HEK293 (cell line): ENCODE measurements around the gene ZNF469.
A peak's percentile ranks its signal among the peaks of the same experiment; 100 is the strongest.

Experiments used
- CTCF ChIA-PET: fragments of 350-600 bp; formaldehyde crosslinking; extraction: SDS; loops from one replicate; lab custom pipeline; 2021; ENCODE audit warnings: antibody characterized with exemption; lab: Yijun Ruan, JAX
- POLR2A ChIA-PET: fragments of 300-600 bp; formaldehyde crosslinking; extraction: SDS; loops from one replicate; lab custom pipeline; 2020; ENCODE audit warnings: antibody characterized with exemption, inconsistent platforms; lab: Yijun Ruan, JAX
- H3K27ac ChIP-seq: fragments of 200-500 bp; sonication (Bioruptor generic); 2 replicates; pipeline ENCODE4 v1.5.1; 2014; ENCODE audit warnings: low read depth, low read length, control low read depth, inconsistent platforms; ENCODE audit errors: extremely low read depth
- H3K36me3 ChIP-seq, 2 experiments: fragments of 200-500 bp in 1 of 2; sonication (Bioruptor generic) in 1 of 2; 1 replicate in 1 of 2; 2 replicates in 1 of 2; pipeline ENCODE4 v1.5.1; 2014 to 2017; ENCODE audit warnings: inconsistent platforms in 2 of 2, low read length in 2 of 2; ENCODE audit not compliant: control insufficient read depth in 2 of 2, insufficient read depth in 1 of 2
- H3K4me1 ChIP-seq: fragments of 200-500 bp; sonication (Bioruptor generic); 2 replicates; pipeline ENCODE4 v1.5.1; 2014; ENCODE audit warnings: mild to moderate bottlenecking, low read length, inconsistent platforms; ENCODE audit not compliant: control insufficient read depth, insufficient read depth
- H3K4me3 ChIP-seq: 2 replicates; pipeline ENCODE4 v1.5.1; 2011; ENCODE audit warnings: low read depth, mild to moderate bottlenecking, control low read depth, low read length, moderate library complexity
- H3K9me3 ChIP-seq: fragments of 200-500 bp; sonication (Bioruptor generic); 2 replicates; pipeline ENCODE4 v1.5.1; 2014; ENCODE audit warnings: low read depth, low read length, inconsistent platforms; ENCODE audit not compliant: control insufficient read depth, insufficient read depth
- ZEB2 ChIP-seq: fragments of 450-650 bp; formaldehyde crosslinking; IDR thresholded peaks from 2 replicates; pipeline ENCODE4 v1.5.1; 2016; ENCODE audit warnings: missing biosample characterization, missing genetic modification characterization
- ZNF114 ChIP-seq: fragments of 450-650 bp; formaldehyde crosslinking; IDR thresholded peaks from 2 replicates; pipeline ENCODE4 v1.5.0; 2017; ENCODE audit warnings: missing biosample characterization, missing genetic modification characterization
- ZNF138 ChIP-seq: fragments of 450-650 bp; formaldehyde crosslinking; IDR thresholded peaks from 2 replicates; pipeline ENCODE4 v1.5.1; 2016; ENCODE audit warnings: missing biosample characterization, missing genetic modification characterization, borderline replicate concordance
- ZNF211 ChIP-seq: fragments of 450-650 bp; formaldehyde crosslinking; IDR thresholded peaks from 2 replicates; pipeline ENCODE4 v1.5.1; 2016; ENCODE audit warnings: low read depth, missing biosample characterization, missing genetic modification characterization
- ZNF274 ChIP-seq, 2 experiments: fragments of 200-500 bp in 1 of 2; fragments of 450-650 bp in 1 of 2; sonication (Bioruptor generic) in 1 of 2; formaldehyde crosslinking in 1 of 2; IDR thresholded peaks; 2 replicates each; pipeline versions ENCODE4 v1.5.1 to v1.6.1; 2014 to 2016; ENCODE audit warnings: borderline replicate concordance in 1 of 2, inconsistent platforms in 1 of 2, low read length in 1 of 2, missing biosample characterization in 1 of 2, missing genetic modification characterization in 1 of 2
- ZNF514 ChIP-seq: fragments of 450-650 bp; formaldehyde crosslinking; IDR thresholded peaks from 2 replicates; pipeline ENCODE4 v1.5.1; 2016; ENCODE audit warnings: missing biosample characterization, missing genetic modification characterization
- ZNF558 ChIP-seq: fragments of 450-650 bp; formaldehyde crosslinking; IDR thresholded peaks from 2 replicates; pipeline ENCODE4 v1.5.1; 2016; ENCODE audit warnings: missing biosample characterization, missing genetic modification characterization
- ZNF610 ChIP-seq: fragments of 450-650 bp; formaldehyde crosslinking; IDR thresholded peaks from 2 replicates; pipeline ENCODE4 v1.5.1; 2016; ENCODE audit warnings: missing biosample characterization, missing genetic modification characterization, borderline replicate concordance
- ZNF664 ChIP-seq: fragments of 450-650 bp; formaldehyde crosslinking; IDR thresholded peaks from 2 replicates; pipeline ENCODE4 v1.5.1; 2016; ENCODE audit warnings: missing biosample characterization, missing genetic modification characterization
- ZNF747 ChIP-seq: fragments of 450-650 bp; formaldehyde crosslinking; IDR thresholded peaks from 2 replicates; pipeline ENCODE4 v1.5.1; 2016; ENCODE audit warnings: missing biosample characterization, missing genetic modification characterization
- ZNF791 ChIP-seq: fragments of 450-650 bp; formaldehyde crosslinking; IDR thresholded peaks from 2 replicates; pipeline ENCODE4 v1.5.1; 2016; ENCODE audit warnings: missing biosample characterization, missing genetic modification characterization
- ZNF792 ChIP-seq: fragments of 450-650 bp; formaldehyde crosslinking; IDR thresholded peaks from 2 replicates; pipeline ENCODE4 v1.5.1; 2016; ENCODE audit warnings: missing biosample characterization, missing genetic modification characterization
- ZSCAN16 ChIP-seq: fragments of 450-650 bp; formaldehyde crosslinking; IDR thresholded peaks from 2 replicates; pipeline ENCODE4 v1.5.1; 2016; ENCODE audit warnings: missing biosample characterization, missing genetic modification characterization
- TF ChIP-seq, protein P1 (sequence below): fragments of 450-650 bp; formaldehyde crosslinking; IDR thresholded peaks from 2 replicates; pipeline ENCODE4 v1.5.1; 2016; ENCODE audit warnings: missing biosample characterization, missing genetic modification characterization
- TF ChIP-seq, protein P2 (sequence below): fragments of 450-650 bp; formaldehyde crosslinking; IDR thresholded peaks from 2 replicates; pipeline ENCODE4 v1.5.1; 2016; ENCODE audit warnings: missing biosample characterization, missing genetic modification characterization
- TF ChIP-seq, protein P3 (sequence below): fragments of 450-650 bp; formaldehyde crosslinking; IDR thresholded peaks from 2 replicates; pipeline ENCODE4 v1.5.1; 2016; ENCODE audit warnings: missing biosample characterization, missing genetic modification characterization
- TF ChIP-seq, protein P4 (sequence below): fragments of 450-650 bp; formaldehyde crosslinking; IDR thresholded peaks from 2 replicates; pipeline ENCODE4 v1.5.1; 2016; ENCODE audit warnings: missing biosample characterization, missing genetic modification characterization
- TF ChIP-seq, protein P5 (sequence below): fragments of 450-650 bp; formaldehyde crosslinking; IDR thresholded peaks from 2 replicates; pipeline ENCODE4 v1.5.1; 2016; ENCODE audit warnings: missing biosample characterization, missing genetic modification characterization
- TF ChIP-seq, protein P6 (sequence below): fragments of 450-650 bp; formaldehyde crosslinking; IDR thresholded peaks from 2 replicates; pipeline ENCODE4 v1.5.1; 2016; ENCODE audit warnings: missing biosample characterization, missing genetic modification characterization, low read depth
- TF ChIP-seq, protein P7 (sequence below): IDR thresholded peaks from 2 replicates; pipeline ENCODE4 v1.6.1; 2011; ENCODE audit warnings: mild to moderate bottlenecking, low read depth, low read length, borderline replicate concordance

The ZNF469 gene

DNA sequence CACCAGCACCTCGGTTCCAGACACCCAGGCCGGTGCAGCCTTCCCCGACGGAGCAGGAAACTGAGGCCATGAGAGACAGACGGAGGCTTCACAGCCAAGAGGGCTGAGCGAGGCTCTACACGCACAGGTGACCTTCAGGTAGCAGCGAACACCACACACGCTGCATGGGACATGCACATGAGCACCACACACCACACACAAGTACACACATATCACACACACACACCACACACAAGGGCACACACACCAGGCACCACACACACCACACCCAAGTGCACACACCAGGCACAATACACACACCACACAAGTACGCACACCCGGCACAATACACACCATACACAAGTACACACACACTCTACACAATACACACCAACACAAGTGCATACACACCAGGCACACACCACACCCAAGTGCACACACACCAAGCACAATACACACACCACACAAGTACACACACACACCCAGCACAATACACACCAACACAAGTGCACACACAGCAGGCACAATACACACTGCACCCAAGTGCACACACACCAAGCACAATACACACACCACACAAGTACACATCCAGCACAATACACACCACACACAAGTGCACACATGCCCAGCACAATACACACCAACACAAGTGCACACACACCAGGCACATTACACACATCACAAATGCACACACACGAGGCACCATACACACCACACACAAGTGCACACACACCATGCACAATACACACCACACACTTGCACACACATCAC, 33.4 kb upstream of the ZNF469 start (continued):
- TF ChIP-seq, protein P1, sequence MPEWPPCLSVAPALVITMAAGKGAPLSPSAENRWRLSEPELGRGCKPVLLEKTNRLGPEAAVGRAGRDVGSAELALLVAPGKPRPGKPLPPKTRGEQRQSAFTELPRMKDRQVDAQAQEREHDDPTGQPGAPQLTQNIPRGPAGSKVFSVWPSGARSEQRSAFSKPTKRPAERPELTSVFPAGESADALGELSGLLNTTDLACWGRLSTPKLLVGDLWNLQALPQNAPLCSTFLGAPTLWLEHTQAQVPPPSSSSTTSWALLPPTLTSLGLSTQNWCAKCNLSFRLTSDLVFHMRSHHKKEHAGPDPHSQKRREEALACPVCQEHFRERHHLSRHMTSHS (tag by site-specific recombination) = peak; percentile 60; the same call in 1 of the 2 replicates
- TF ChIP-seq, protein P2, sequence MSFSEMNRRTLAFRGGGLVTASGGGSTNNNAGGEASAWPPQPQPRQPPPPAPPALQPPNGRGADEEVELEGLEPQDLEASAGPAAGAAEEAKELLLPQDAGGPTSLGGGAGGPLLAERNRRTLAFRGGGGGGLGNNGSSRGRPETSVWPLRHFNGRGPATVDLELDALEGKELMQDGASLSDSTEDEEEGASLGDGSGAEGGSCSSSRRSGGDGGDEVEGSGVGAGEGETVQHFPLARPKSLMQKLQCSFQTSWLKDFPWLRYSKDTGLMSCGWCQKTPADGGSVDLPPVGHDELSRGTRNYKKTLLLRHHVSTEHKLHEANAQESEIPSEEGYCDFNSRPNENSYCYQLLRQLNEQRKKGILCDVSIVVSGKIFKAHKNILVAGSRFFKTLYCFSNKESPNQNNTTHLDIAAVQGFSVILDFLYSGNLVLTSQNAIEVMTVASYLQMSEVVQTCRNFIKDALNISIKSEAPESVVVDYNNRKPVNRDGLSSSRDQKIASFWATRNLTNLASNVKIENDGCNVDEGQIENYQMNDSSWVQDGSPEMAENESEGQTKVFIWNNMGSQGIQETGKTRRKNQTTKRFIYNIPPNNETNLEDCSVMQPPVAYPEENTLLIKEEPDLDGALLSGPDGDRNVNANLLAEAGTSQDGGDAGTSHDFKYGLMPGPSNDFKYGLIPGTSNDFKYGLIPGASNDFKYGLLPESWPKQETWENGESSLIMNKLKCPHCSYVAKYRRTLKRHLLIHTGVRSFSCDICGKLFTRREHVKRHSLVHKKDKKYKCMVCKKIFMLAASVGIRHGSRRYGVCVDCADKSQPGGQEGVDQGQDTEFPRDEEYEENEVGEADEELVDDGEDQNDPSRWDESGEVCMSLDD = no peak
- TF ChIP-seq, protein P3, sequence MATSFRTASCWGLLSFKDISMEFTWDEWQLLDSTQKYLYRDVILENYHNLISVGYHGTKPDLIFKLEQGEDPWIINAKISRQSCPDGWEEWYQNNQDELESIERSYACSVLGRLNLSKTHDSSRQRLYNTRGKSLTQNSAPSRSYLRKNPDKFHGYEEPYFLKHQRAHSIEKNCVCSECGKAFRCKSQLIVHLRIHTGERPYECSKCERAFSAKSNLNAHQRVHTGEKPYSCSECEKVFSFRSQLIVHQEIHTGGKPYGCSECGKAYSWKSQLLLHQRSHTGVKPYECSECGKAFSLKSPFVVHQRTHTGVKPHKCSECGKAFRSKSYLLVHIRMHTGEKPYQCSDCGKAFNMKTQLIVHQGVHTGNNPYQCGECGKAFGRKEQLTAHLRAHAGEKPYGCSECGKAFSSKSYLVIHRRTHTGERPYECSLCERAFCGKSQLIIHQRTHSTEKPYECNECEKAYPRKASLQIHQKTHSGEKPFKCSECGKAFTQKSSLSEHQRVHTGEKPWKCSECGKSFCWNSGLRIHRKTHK (tag by site-specific recombination) = no peak
- TF ChIP-seq, protein P4, sequence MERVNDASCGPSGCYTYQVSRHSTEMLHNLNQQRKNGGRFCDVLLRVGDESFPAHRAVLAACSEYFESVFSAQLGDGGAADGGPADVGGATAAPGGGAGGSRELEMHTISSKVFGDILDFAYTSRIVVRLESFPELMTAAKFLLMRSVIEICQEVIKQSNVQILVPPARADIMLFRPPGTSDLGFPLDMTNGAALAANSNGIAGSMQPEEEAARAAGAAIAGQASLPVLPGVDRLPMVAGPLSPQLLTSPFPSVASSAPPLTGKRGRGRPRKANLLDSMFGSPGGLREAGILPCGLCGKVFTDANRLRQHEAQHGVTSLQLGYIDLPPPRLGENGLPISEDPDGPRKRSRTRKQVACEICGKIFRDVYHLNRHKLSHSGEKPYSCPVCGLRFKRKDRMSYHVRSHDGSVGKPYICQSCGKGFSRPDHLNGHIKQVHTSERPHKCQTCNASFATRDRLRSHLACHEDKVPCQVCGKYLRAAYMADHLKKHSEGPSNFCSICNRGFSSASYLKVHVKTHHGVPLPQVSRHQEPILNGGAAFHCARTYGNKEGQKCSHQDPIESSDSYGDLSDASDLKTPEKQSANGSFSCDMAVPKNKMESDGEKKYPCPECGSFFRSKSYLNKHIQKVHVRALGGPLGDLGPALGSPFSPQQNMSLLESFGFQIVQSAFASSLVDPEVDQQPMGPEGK (tag by site-specific recombination) = no peak
- no peak for TF ChIP-seq ZNF610 (tag by site-specific recombination)
- TF ChIP-seq, protein P5, sequence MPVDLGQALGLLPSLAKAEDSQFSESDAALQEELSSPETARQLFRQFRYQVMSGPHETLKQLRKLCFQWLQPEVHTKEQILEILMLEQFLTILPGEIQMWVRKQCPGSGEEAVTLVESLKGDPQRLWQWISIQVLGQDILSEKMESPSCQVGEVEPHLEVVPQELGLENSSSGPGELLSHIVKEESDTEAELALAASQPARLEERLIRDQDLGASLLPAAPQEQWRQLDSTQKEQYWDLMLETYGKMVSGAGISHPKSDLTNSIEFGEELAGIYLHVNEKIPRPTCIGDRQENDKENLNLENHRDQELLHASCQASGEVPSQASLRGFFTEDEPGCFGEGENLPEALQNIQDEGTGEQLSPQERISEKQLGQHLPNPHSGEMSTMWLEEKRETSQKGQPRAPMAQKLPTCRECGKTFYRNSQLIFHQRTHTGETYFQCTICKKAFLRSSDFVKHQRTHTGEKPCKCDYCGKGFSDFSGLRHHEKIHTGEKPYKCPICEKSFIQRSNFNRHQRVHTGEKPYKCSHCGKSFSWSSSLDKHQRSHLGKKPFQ (tag by site-specific recombination) = peak; percentile 97

DNA sequence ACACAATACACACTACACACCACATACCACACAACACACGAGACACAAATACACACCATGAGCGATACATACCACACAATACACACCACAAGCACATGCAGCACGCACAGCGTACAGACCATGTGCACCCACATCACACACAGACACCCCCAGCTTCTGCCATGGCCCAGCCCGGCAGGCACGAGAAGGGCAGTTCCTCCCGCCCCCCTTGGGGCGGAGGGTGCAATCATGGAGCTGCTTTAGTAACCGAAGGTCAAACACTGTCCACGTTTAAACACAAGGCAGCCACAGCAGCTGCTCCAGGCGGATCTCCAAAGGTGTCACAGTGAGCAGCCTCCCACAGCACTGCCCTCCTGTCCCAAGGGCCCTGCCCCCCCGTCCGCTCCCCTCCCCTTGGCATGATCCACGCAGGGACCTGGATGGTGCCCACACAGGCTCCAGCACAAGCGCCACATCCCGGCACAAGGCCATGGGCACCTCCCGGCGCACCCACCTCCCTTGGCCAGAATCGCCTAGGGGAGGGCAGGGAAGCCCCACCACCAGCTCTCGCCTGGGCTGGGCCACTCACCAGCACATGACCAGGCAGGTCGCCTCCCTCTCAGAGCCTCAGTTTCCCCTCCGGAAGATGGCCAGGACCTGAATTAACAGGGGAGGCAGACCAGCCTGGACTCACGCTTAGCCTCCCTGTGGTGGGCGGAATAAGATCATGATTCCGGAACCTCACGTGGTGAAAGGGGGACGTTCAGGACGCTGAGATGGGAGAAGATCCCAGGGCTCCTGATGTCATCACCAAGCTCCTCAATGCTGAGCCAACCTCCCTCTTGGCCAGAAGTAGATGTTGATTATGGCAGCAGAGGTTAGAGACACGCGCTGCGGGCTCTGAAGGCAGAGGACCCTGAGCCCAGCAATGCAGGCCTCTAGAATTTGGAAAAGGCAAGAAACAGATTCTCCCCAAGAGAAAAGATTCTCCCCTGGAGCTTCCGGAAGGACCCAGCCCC, 32.6 kb upstream of the ZNF469 start:
- Histone ChIP-seq H3K4me1 (no peaks in the 10 kb centered on the region), H3K27ac (no peak overlapping the region), H3K9me3 (no peaks in the 10 kb centered on the region), H3K36me3 (no peaks in the 10 kb centered on the region), H3K4me3 (no peak overlapping the region)
- POLR2A ChIA-PET = no interaction called here
- CTCF ChIA-PET = interaction anchor here (0.7 kb wide), 1 partner anchor 289 kb away, joined by 3 read pairs; no protein-coding TSS in a partner anchor
- TF ChIP-seq ZNF610 (tag by site-specific recombination) (no peak), ZSCAN16 (no peak), ZNF792 (tag by site-specific recombination) (no peak), ZNF558 (tag by site-specific recombination) (no peak), ZNF514 (tag by site-specific recombination) (no peak), ZNF274 (IDR thresholded peaks at IDR 0.05; ENCODE audit: low read length) (no peak), ZNF274 (tag by site-specific recombination; IDR thresholded peaks at IDR 0.05; ENCODE audit: borderline replicate concordance) (no peak), ZNF791 (tag by site-specific recombination) (no peak), ZEB2 (no peak), ZNF138 (tag by site-specific recombination) (no peak), ZNF211 (tag by site-specific recombination) (no peak), ZNF747 (tag by site-specific recombination) (no peak), ZNF664 (no peak), ZNF114 (tag by site-specific recombination) (no peak)
- TF ChIP-seq, protein P6, sequence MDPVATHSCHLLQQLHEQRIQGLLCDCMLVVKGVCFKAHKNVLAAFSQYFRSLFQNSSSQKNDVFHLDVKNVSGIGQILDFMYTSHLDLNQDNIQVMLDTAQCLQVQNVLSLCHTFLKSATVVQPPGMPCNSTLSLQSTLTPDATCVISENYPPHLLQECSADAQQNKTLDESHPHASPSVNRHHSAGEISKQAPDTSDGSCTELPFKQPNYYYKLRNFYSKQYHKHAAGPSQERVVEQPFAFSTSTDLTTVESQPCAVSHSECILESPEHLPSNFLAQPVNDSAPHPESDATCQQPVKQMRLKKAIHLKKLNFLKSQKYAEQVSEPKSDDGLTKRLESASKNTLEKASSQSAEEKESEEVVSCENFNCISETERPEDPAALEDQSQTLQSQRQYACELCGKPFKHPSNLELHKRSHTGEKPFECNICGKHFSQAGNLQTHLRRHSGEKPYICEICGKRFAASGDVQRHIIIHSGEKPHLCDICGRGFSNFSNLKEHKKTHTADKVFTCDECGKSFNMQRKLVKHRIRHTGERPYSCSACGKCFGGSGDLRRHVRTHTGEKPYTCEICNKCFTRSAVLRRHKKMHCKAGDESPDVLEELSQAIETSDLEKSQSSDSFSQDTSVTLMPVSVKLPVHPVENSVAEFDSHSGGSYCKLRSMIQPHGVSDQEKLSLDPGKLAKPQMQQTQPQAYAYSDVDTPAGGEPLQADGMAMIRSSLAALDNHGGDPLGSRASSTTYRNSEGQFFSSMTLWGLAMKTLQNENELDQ (tag by site-specific recombination) = no peak
- TF ChIP-seq, protein P7, sequence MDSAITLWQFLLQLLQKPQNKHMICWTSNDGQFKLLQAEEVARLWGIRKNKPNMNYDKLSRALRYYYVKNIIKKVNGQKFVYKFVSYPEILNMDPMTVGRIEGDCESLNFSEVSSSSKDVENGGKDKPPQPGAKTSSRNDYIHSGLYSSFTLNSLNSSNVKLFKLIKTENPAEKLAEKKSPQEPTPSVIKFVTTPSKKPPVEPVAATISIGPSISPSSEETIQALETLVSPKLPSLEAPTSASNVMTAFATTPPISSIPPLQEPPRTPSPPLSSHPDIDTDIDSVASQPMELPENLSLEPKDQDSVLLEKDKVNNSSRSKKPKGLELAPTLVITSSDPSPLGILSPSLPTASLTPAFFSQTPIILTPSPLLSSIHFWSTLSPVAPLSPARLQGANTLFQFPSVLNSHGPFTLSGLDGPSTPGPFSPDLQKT = no peak
